ENCODE measurements around the gene COG5. TPM values are rescaled to one million over a fixed set of nuclear protein-coding genes. Genes with fewer than 3 reads are reported as not detected.

COG5 gene
- total and polyA plus RNA-seq, 2 of the 8 experiments (the other 6 are each of a cell fraction or from before 2014, with no cell fraction given), result 10.5 to 28.1 TPM

DNA sequence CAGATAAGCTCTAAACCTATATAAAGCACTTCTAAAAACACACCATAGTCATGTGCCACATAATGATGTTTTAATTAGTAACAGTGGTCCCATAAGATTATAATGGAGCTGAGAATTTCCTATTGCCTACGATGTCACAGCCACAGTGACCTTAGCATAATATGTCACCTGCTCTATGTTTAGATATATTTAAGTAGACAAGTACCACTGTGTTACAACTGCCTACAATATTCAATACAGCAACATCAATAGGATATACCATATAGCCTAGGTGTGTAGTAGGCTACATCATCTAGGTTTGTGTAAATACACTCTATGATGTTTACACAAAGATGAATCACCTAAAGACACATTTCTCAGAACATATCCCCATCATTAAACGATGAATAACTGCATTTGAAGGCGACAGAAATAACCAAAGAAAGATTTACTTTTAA is 69.4 kb downstream of the COG5 start (continued):
- TF ChIP-seq JUN (IDR thresholded peaks at IDR 0.05; ENCODE audit: low read depth, low read length) (no peak), ZNF274 (IDR thresholded peaks at IDR 0.05; ENCODE audit: borderline replicate concordance, extremely low read depth, low read length) (no peak)
